Measurements from ENCODE around the gene CMIP. TPM values are rescaled to one million over a fixed set of nuclear protein-coding genes. Genes with fewer than 3 reads are reported as not detected.
"Not testable (repeated sequence)": the region's sequence is repeated elsewhere in the genome, so short reads cannot be mapped to it uniquely, and the experiment has no call there.

CMIP gene
- total RNA-seq, 1 donor from 2014 or later, result 72.7 TPM

- DNase-seq (ENCODE audit: low spot score); intact Hi-C loops (cut with DNase I); ATAC-seq: not testable (repeated sequence)
These were observed 244.2 kb downstream of the CMIP start for GRCh38 chr16:81688839-81689238.

- no peak for ATAC-seq
- intact Hi-C loops (cut with DNase I), result no loop called here
These were observed 247.4 kb downstream of the CMIP start for GRCh38 chr16:81692021-81692420.

GRCh38 chr16:81692571-81692970 is 248.0 kb downstream of the CMIP start:
- intact Hi-C loops (cut with DNase I), result no loop called here

More at GRCh38 chr16:81692021-81692420, 247.4 kb downstream of the CMIP start:
- DNase-seq (ENCODE audit: low spot score), result no peak

GRCh38 chr16:81693041-81693743 is 248.6 kb downstream of the CMIP start:
- ATAC-seq (peak; percentile 55), DNase-seq (ENCODE audit: low spot score) (no peak)

More at GRCh38 chr16:81692571-81692970, 248.0 kb downstream of the CMIP start:
- DNase-seq (ENCODE audit: low spot score) (no peak), ATAC-seq (no peak)

GRCh38 chr16:81693744-81694303 is 249.2 kb downstream of the CMIP start:
- ATAC-seq (no peak), DNase-seq (ENCODE audit: low spot score) (no peak)
- intact Hi-C loops (cut with DNase I), result no loop called here

More at GRCh38 chr16:81693041-81693743, 248.6 kb downstream of the CMIP start:
- intact Hi-C loops (cut with DNase I), result no loop called here

GRCh38 chr16:81694494-81695280 is 250.1 kb downstream of the CMIP start:
- intact Hi-C loops (cut with DNase I), result no loop called here
- DNase-seq (ENCODE audit: low spot score), result no peak
- ATAC-seq, result peak; percentile 65

- no peak for DNase-seq (ENCODE audit: low spot score)
- peak; percentile 52 for ATAC-seq
- intact Hi-C loops (cut with DNase I), result no loop called here
These were observed 250.9 kb downstream of the CMIP start for GRCh38 chr16:81695321-81696165.

GRCh38 chr16:81696166-81696960 is 251.8 kb downstream of the CMIP start:
- ATAC-seq (no peak), DNase-seq (ENCODE audit: low spot score) (no peak)
- intact Hi-C loops (cut with DNase I), result no loop called here

GRCh38 chr16:81696961-81697615 is 252.5 kb downstream of the CMIP start:
- ATAC-seq, result peak; percentile 24

GRCh38 chr16:81697616-81698309 is 253.2 kb downstream of the CMIP start:
- ATAC-seq (no peak), DNase-seq (ENCODE audit: low spot score) (no peak)
- intact Hi-C loops (cut with DNase I), result no loop called here

More at GRCh38 chr16:81696961-81697615, 252.5 kb downstream of the CMIP start:
- intact Hi-C loops (cut with DNase I), result no loop called here
- DNase-seq (ENCODE audit: low spot score), result no peak

GRCh38 chr16:81698310-81698641 is 253.7 kb downstream of the CMIP start:
- intact Hi-C loops (cut with DNase I), result no loop called here
- no peak for DNase-seq (ENCODE audit: low spot score)
- no peak for ATAC-seq

GRCh38 chr16:81699596-81699995 is 255.0 kb downstream of the CMIP start:
- intact Hi-C loops (cut with DNase I), result no loop called here
- ATAC-seq, result no peak
- DNase-seq (ENCODE audit: low spot score), result no peak

GRCh38 chr16:81700071-81700779 is 255.6 kb downstream of the CMIP start:
- intact Hi-C loops (cut with DNase I), result no loop called here
- no peak for DNase-seq (ENCODE audit: low spot score)
- no peak for ATAC-seq

GRCh38 chr16:81700780-81701165 is 256.2 kb downstream of the CMIP start:
- intact Hi-C loops (cut with DNase I), result no loop called here
- DNase-seq (ENCODE audit: low spot score) (no peak), ATAC-seq (no peak)

- ATAC-seq, result no peak
- no peak for DNase-seq (ENCODE audit: low spot score)
- intact Hi-C loops (cut with DNase I), result no loop called here
These were observed 256.8 kb downstream of the CMIP start for GRCh38 chr16:81701296-81701970.

GRCh38 chr16:81702506-81702905 is 257.9 kb downstream of the CMIP start:
- DNase-seq (ENCODE audit: low spot score) (no peak), ATAC-seq (no peak)
- intact Hi-C loops (cut with DNase I), result no loop called here
